ENCODE data around the gene TFAP2C. TPM values are rescaled to one million over a fixed set of nuclear protein-coding genes. Genes with fewer than 3 reads are reported as not detected.

The TFAP2C gene
- 0.13 and 1.5 TPM in 2 replicates for total RNA-seq

DNA sequence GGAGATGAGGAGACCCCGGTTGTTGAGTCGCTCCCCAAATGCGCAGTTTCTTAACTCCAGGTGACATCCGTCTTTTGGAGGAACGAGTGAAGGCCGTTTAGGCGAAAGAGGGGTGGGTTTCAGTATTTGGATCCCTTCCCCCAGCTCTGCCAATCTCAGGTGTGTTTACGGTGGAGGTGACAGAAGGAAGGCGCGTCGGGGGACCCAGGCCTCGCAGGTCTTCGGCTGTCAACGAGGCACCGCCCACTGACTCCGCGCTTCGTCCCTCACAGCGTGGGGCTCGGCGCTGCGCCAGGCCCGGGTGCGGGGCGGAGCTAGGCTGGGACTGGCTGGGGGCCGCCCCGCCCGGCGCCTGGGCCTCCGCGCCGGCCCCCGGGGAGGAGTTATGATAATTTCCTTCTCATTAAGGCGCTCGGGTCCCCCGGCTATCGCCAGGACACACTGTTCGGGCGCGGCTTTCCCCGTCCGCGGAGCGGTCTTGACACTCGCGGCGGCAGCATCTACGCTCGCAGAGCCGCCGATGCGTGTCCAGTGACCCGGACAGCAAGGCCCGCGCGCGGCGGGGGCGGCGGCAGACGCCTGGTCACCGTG lies at the start of gene TFAP2C:
Gene TFAP2C, plus strand, starts transcription at position 434 of the 591 bp plus-strand sequence. CDS start 239 bp downstream, outside the sequence.

Other genes starting within 250 kb of the TFAP2C start
- 5.2 and 90.3 TPM in 2 replicates for gene AURKA, start 237.1 kb upstream of the TFAP2C start, total RNA-seq
- 29.3 and 36.8 TPM in 2 replicates for gene CSTF1, start 236.7 kb upstream of the TFAP2C start, total RNA-seq
- gene CASS4, start 217.0 kb upstream of the TFAP2C start, total RNA-seq: 0.38 TPM in 1 of 2 replicates, not detected in the other
- 39.8 and 43.7 TPM in 2 replicates for gene RTF2, start 160.7 kb upstream of the TFAP2C start, total RNA-seq
- gene FAM209A, start 104.6 kb upstream of the TFAP2C start, total RNA-seq: 0.49 TPM in 1 of 2 replicates, not detected in the other
- gene FAM209B, start 96.1 kb upstream of the TFAP2C start, total RNA-seq: not detected in 2 replicates